GM18909 (cell line): Measurements from ENCODE around the gene HSD17B7.
"Not testable (repeated sequence)": the region's sequence is repeated elsewhere in the genome, so short reads cannot be mapped to it uniquely, and the experiment has no call there.

Experiments used
- ATAC-seq: cut with Tn5 transposase; IDR thresholded peaks from one replicate; pipeline ENCODE4 v1.9.1; 2021; ENCODE audit warnings: mild to moderate bottlenecking; ENCODE audit not compliant: unreplicated experiment, poor library complexity

HSD17B7 gene

GRCh38 chr1:162799995-162800830, 9.7 kb downstream of the HSD17B7 start:
- ATAC-seq: not testable (repeated sequence)

GRCh38 chr1:162807503-162807902, 17.0 kb downstream of the HSD17B7 start:
- not testable (repeated sequence) for ATAC-seq

GRCh38 chr1:162812357-162812756, 21.9 kb downstream of the HSD17B7 start:
- not testable (repeated sequence) for ATAC-seq

GRCh38 chr1:162818136-162818535, 27.6 kb downstream of the HSD17B7 start:
- ATAC-seq: not testable (repeated sequence)

- ATAC-seq: not testable (repeated sequence)
Measured at GRCh38 chr1:162818666-162819065, 28.2 kb downstream of the HSD17B7 start.

GRCh38 chr1:162822391-162823200, 32.1 kb downstream of the HSD17B7 start:
- no peak for ATAC-seq

- ATAC-seq: no peak
Measured at GRCh38 chr1:162823231-162823630, 32.7 kb downstream of the HSD17B7 start.

- ATAC-seq: no peak
Measured at GRCh38 chr1:162823771-162824525, 33.4 kb downstream of the HSD17B7 start.

- no peak for ATAC-seq
Measured at GRCh38 chr1:162829268-162829667, 38.8 kb downstream of the HSD17B7 start.

- no peak for ATAC-seq
Measured at GRCh38 chr1:162832470-162832869, 42.0 kb downstream of the HSD17B7 start.

- peak; percentile 91 for ATAC-seq
Measured at GRCh38 chr1:162835157-162835899, 44.8 kb downstream of the HSD17B7 start.

- no peak for ATAC-seq
Measured at GRCh38 chr1:162838863-162839262, 48.4 kb downstream of the HSD17B7 start.

GRCh38 chr1:162840250-162840839, 49.8 kb downstream of the HSD17B7 start:
- no peak for ATAC-seq

GRCh38 chr1:162844153-162844552, 53.7 kb downstream of the HSD17B7 start:
- no peak for ATAC-seq

GRCh38 chr1:162846256-162847212, 56.0 kb downstream of the HSD17B7 start:
- no peak for ATAC-seq

- ATAC-seq: no peak
Measured at GRCh38 chr1:162847839-162848453, 57.4 kb downstream of the HSD17B7 start.

GRCh38 chr1:162849711-162850110, 59.2 kb downstream of the HSD17B7 start:
- ATAC-seq: no peak

GRCh38 chr1:162851341-162851740, 60.8 kb downstream of the HSD17B7 start:
- no peak for ATAC-seq
